ENCODE data around the gene CNTN6. TPM values are rescaled to one million over a fixed set of nuclear protein-coding genes. Genes with fewer than 3 reads are reported as not detected.

CNTN6 gene
- total RNA-seq, 1 experiment from 2014 or later, result not detected

DNA sequence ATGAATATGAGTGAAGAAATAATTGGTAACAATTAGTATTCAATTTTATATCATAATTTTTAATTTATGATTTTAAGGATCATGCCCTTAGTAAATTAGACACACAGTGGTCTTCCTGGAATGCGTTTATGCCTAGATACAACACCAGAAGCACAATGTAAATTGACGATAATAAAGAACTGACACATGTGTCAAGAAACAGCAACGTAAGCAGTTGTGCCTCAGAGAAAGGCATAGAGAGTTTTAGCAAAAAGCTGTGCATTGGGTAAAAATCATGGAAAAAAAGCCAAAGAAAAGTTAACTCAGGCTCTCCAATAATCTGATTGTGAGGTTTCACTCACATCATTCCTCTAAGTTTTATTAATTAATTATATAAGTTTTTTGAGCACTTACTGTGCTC is 37.0 kb upstream of the CNTN6 start:
- no peak for TF ChIP-seq PRRX2 (CRISPR knock-in tag; IDR thresholded peaks at IDR 0.05)
- TF ChIP-seq JAZF1 (CRISPR knock-in tag; IDR thresholded peaks at IDR 0.05), result no peak
- TF ChIP-seq, protein P1, sequence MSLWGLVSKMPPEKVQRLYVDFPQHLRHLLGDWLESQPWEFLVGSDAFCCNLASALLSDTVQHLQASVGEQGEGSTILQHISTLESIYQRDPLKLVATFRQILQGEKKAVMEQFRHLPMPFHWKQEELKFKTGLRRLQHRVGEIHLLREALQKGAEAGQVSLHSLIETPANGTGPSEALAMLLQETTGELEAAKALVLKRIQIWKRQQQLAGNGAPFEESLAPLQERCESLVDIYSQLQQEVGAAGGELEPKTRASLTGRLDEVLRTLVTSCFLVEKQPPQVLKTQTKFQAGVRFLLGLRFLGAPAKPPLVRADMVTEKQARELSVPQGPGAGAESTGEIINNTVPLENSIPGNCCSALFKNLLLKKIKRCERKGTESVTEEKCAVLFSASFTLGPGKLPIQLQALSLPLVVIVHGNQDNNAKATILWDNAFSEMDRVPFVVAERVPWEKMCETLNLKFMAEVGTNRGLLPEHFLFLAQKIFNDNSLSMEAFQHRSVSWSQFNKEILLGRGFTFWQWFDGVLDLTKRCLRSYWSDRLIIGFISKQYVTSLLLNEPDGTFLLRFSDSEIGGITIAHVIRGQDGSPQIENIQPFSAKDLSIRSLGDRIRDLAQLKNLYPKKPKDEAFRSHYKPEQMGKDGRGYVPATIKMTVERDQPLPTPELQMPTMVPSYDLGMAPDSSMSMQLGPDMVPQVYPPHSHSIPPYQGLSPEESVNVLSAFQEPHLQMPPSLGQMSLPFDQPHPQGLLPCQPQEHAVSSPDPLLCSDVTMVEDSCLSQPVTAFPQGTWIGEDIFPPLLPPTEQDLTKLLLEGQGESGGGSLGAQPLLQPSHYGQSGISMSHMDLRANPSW (CRISPR knock-in tag; conservative IDR thresholded peaks at IDR 0.05; ENCODE audit: low read depth), result no peak
- TF ChIP-seq, protein P2, sequence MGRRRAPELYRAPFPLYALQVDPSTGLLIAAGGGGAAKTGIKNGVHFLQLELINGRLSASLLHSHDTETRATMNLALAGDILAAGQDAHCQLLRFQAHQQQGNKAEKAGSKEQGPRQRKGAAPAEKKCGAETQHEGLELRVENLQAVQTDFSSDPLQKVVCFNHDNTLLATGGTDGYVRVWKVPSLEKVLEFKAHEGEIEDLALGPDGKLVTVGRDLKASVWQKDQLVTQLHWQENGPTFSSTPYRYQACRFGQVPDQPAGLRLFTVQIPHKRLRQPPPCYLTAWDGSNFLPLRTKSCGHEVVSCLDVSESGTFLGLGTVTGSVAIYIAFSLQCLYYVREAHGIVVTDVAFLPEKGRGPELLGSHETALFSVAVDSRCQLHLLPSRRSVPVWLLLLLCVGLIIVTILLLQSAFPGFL (CRISPR knock-in tag; IDR thresholded peaks at IDR 0.05; ENCODE audit: borderline replicate concordance), result no peak
- TF ChIP-seq, protein P3, sequence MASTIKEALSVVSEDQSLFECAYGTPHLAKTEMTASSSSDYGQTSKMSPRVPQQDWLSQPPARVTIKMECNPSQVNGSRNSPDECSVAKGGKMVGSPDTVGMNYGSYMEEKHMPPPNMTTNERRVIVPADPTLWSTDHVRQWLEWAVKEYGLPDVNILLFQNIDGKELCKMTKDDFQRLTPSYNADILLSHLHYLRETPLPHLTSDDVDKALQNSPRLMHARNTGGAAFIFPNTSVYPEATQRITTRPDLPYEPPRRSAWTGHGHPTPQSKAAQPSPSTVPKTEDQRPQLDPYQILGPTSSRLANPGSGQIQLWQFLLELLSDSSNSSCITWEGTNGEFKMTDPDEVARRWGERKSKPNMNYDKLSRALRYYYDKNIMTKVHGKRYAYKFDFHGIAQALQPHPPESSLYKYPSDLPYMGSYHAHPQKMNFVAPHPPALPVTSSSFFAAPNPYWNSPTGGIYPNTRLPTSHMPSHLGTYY (CRISPR knock-in tag; IDR thresholded peaks at IDR 0.05), result no peak
- TF ChIP-seq, protein P4, sequence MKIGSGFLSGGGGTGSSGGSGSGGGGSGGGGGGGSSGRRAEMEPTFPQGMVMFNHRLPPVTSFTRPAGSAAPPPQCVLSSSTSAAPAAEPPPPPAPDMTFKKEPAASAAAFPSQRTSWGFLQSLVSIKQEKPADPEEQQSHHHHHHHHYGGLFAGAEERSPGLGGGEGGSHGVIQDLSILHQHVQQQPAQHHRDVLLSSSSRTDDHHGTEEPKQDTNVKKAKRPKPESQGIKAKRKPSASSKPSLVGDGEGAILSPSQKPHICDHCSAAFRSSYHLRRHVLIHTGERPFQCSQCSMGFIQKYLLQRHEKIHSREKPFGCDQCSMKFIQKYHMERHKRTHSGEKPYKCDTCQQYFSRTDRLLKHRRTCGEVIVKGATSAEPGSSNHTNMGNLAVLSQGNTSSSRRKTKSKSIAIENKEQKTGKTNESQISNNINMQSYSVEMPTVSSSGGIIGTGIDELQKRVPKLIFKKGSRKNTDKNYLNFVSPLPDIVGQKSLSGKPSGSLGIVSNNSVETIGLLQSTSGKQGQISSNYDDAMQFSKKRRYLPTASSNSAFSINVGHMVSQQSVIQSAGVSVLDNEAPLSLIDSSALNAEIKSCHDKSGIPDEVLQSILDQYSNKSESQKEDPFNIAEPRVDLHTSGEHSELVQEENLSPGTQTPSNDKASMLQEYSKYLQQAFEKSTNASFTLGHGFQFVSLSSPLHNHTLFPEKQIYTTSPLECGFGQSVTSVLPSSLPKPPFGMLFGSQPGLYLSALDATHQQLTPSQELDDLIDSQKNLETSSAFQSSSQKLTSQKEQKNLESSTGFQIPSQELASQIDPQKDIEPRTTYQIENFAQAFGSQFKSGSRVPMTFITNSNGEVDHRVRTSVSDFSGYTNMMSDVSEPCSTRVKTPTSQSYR (CRISPR knock-in tag; IDR thresholded peaks at IDR 0.05), result no peak
- TF ChIP-seq TCF7 (CRISPR knock-in tag; IDR thresholded peaks at IDR 0.05; ENCODE audit: low read depth), result no peak
- no peak for TF ChIP-seq TP53 (CRISPR knock-in tag; IDR thresholded peaks at IDR 0.05)
- TF ChIP-seq, protein P5, sequence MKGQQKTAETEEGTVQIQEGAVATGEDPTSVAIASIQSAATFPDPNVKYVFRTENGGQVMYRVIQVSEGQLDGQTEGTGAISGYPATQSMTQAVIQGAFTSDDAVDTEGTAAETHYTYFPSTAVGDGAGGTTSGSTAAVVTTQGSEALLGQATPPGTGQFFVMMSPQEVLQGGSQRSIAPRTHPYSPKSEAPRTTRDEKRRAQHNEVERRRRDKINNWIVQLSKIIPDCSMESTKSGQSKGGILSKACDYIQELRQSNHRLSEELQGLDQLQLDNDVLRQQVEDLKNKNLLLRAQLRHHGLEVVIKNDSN (CRISPR knock-in tag; IDR thresholded peaks at IDR 0.05), result no peak
- TF ChIP-seq, protein P6, sequence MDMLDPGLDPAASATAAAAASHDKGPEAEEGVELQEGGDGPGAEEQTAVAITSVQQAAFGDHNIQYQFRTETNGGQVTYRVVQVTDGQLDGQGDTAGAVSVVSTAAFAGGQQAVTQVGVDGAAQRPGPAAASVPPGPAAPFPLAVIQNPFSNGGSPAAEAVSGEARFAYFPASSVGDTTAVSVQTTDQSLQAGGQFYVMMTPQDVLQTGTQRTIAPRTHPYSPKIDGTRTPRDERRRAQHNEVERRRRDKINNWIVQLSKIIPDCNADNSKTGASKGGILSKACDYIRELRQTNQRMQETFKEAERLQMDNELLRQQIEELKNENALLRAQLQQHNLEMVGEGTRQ (CRISPR knock-in tag; IDR thresholded peaks at IDR 0.05), result no peak
- TF ChIP-seq, protein P7, sequence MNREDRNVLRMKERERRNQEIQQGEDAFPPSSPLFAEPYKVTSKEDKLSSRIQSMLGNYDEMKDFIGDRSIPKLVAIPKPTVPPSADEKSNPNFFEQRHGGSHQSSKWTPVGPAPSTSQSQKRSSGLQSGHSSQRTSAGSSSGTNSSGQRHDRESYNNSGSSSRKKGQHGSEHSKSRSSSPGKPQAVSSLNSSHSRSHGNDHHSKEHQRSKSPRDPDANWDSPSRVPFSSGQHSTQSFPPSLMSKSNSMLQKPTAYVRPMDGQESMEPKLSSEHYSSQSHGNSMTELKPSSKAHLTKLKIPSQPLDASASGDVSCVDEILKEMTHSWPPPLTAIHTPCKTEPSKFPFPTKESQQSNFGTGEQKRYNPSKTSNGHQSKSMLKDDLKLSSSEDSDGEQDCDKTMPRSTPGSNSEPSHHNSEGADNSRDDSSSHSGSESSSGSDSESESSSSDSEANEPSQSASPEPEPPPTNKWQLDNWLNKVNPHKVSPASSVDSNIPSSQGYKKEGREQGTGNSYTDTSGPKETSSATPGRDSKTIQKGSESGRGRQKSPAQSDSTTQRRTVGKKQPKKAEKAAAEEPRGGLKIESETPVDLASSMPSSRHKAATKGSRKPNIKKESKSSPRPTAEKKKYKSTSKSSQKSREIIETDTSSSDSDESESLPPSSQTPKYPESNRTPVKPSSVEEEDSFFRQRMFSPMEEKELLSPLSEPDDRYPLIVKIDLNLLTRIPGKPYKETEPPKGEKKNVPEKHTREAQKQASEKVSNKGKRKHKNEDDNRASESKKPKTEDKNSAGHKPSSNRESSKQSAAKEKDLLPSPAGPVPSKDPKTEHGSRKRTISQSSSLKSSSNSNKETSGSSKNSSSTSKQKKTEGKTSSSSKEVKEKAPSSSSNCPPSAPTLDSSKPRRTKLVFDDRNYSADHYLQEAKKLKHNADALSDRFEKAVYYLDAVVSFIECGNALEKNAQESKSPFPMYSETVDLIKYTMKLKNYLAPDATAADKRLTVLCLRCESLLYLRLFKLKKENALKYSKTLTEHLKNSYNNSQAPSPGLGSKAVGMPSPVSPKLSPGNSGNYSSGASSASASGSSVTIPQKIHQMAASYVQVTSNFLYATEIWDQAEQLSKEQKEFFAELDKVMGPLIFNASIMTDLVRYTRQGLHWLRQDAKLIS (CRISPR knock-in tag; IDR thresholded peaks at IDR 0.05; ENCODE audit: borderline replicate concordance), result no peak
- no peak for TF ChIP-seq RORB (CRISPR knock-in tag; IDR thresholded peaks at IDR 0.05)
- TF ChIP-seq IRF2 (CRISPR knock-in tag; IDR thresholded peaks at IDR 0.05; ENCODE audit: borderline replicate concordance, low read depth), result no peak
- TF ChIP-seq FOXJ3 (CRISPR knock-in tag; IDR thresholded peaks at IDR 0.05; ENCODE audit: borderline replicate concordance), result no peak
- Mint-ChIP-seq H3K9me3 (peaks cover 78% of the 10 kb centered on the region), H3K27me3 (ENCODE audit: low read depth) (peaks cover 9% of the 10 kb centered on the region), H3K36me3 (peaks cover 63% of the 10 kb centered on the region), H3K4me1 (no peaks in the 10 kb centered on the region), H3K4me3 (no peak overlapping the region), H3K27ac (no peak overlapping the region)
- DNase-seq (ENCODE audit: low spot score) (no peak), ATAC-seq (no peak)
- CTCF ChIA-PET, result no interaction called here
- POLR2A ChIA-PET, result no interaction called here
